ENCODE results near the gene SLC9A8. TPM values are rescaled to one million over a fixed set of nuclear protein-coding genes. Genes with fewer than 3 reads are reported as not detected.

The SLC9A8 gene
- total and polyA plus RNA-seq, 2 donors (not counting 3 experiments of a cell fraction or from before 2014, with no cell fraction given), result 5.1 to 14.4 TPM

DNA sequence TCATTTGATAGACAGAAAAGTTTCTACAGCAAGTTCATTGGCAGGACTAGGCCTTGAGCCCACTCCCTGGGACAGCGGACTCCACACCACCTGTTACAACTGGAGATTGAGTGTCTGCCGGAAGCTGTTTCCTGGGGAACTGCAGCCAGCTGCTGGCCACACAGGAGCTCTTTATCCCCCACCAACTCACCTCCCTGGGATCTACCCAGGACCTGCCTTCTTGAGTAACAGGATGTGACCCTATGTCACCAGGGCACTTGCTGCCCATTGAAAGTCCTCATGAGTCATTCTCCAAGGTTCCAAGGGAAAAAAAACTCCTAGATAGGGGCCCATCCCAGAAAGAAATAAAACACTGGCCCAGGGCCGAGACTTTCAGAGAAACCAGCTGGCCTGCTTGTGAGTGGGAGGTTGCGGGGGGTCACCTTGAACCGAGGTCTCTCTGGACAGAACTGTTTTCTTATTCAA, 37.4 kb upstream of the SLC9A8 start:
- intact Hi-C loops (cut with micrococcal nuclease) (loop anchor here (1.0 to 5.0 kb wide), 5 partner anchors 15 to 76 kb away; partner anchors contain the start of gene SLC9A8), dilution Hi-C loops (cut with MboI; ENCODE audit: extremely low pct_ligation_motif_present, low sequenced_read_pairs) (no loop called here)
- Histone ChIP-seq H3K27ac (ENCODE audit: insufficient read depth, low read depth, low read length) (peak overlapping the region; percentile 95), H4K20me1 (replicated peaks; ENCODE audit: control insufficient read depth, extremely low read depth, insufficient read depth, low read length) (no peaks in the 10 kb centered on the region), H3K4me2 (ENCODE audit: insufficient read depth, low read length) (peak overlapping the region; percentile 69), H3K9me3 (replicated peaks; ENCODE audit: control insufficient read depth, insufficient read depth, low read length) (no peaks in the 10 kb centered on the region), H2AFZ (ENCODE audit: low read depth, low read length) (no peak overlapping the region), H3K27me3 (ENCODE audit: control insufficient read depth in 2 of 2, insufficient read depth in 2 of 2, low read length in 2 of 2) (no peaks in the 10 kb centered on the region), H3K9ac (replicated peaks; ENCODE audit: extremely low read depth, insufficient read depth, low read length) (peak overlapping the region; percentile 66), H3K36me3 (ENCODE audit: control insufficient read depth in 2 of 2, extremely low read depth in 1 of 2, insufficient read depth in 2 of 2, low read length in 2 of 2) (no peaks in the 10 kb centered on the region), H3K79me2 (ENCODE audit: control insufficient read depth, insufficient read depth, low read length) (no peaks in the 10 kb centered on the region), H3K4me1 (ENCODE audit: control insufficient read depth, extremely low read depth, insufficient read depth, low read length) (peaks cover 37% of the 10 kb centered on the region), H3K9me1 (replicated peaks; ENCODE audit: control insufficient read depth, extremely low read depth, insufficient read depth, low read length) (no peaks in the 10 kb centered on the region), H3K4me3 (replicated peaks in 1 of 3; ENCODE audit: insufficient read depth in 1 of 3, low read depth in 1 of 3, low read length in 3 of 3) (no peak overlapping the region)
- POLR2A ChIA-PET, result no interaction called here
- TF ChIP-seq POLR2A (IDR thresholded peaks at IDR 0.05; ENCODE audit: low read depth, low read length) (peak; percentile 21), FOS (IDR thresholded peaks at IDR 0.05; ENCODE audit: borderline replicate concordance, insufficient read depth, low read length) (peak; percentile 98), JUN (IDR thresholded peaks at IDR 0.05; ENCODE audit: borderline replicate concordance, insufficient read depth, insufficient read length, low read depth) (peak; percentile 93), MYC (IDR thresholded peaks at IDR 0.05; ENCODE audit: low read depth, low read length) (no peak), EZH2 (IDR thresholded peaks at IDR 0.05; ENCODE audit: borderline replicate concordance, low read depth, low read length, severe bottlenecking) (no peak), POLR2AphosphoS5 (IDR thresholded peaks at IDR 0.05; ENCODE audit: insufficient read depth, low read depth, low read length) (peak; percentile 76), GATA2 (IDR thresholded peaks at IDR 0.05; ENCODE audit: insufficient read depth, insufficient read length, low read depth, low read length) (peak; percentile 65)
- TF ChIP-seq, protein P1, sequence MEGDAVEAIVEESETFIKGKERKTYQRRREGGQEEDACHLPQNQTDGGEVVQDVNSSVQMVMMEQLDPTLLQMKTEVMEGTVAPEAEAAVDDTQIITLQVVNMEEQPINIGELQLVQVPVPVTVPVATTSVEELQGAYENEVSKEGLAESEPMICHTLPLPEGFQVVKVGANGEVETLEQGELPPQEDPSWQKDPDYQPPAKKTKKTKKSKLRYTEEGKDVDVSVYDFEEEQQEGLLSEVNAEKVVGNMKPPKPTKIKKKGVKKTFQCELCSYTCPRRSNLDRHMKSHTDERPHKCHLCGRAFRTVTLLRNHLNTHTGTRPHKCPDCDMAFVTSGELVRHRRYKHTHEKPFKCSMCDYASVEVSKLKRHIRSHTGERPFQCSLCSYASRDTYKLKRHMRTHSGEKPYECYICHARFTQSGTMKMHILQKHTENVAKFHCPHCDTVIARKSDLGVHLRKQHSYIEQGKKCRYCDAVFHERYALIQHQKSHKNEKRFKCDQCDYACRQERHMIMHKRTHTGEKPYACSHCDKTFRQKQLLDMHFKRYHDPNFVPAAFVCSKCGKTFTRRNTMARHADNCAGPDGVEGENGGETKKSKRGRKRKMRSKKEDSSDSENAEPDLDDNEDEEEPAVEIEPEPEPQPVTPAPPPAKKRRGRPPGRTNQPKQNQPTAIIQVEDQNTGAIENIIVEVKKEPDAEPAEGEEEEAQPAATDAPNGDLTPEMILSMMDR (IDR thresholded peaks at IDR 0.05; ENCODE audit: extremely low read depth in 1 of 2, insufficient read depth in 1 of 2, low read depth in 1 of 2, low read length in 2 of 2), result no peak
- TF ChIP-seq, protein P2, sequence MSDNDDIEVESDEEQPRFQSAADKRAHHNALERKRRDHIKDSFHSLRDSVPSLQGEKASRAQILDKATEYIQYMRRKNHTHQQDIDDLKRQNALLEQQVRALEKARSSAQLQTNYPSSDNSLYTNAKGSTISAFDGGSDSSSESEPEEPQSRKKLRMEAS (IDR thresholded peaks at IDR 0.05; ENCODE audit: insufficient read depth, insufficient read length), result no peak
- CTCF ChIA-PET, result interaction anchor here (1.1 to 3.2 kb wide), 12 partner anchors 11 to 95 kb away, joined by 3 to 8 read pairs (median 4); partner anchors contain the start of genes B4GALT5 and SLC9A8
- no TSS peak for BruUV-seq (replicated peaks)
- FAIRE-seq, result peak; percentile 100
- peak; percentile 98 for DNase-seq (ENCODE audit: low read depth, low spot score)

Data from endothelial cell of umbilical vein (primary cell).